Stimulated activated CD8-positive, alpha-beta memory T cell treated with anti-CD3 and anti-CD28 coated beads, Interleukin-4, amount 100 ng/mL, for 4 hours (primary cell): Measurements from ENCODE around the gene PRKD1.

ENCODE experiments used
- DNase-seq, 2 donors: peaks; one replicate each; pipeline ENCODE4 v3.0.0-alpha.2; 2020; ENCODE audit warnings: low read depth in 2 of 2, low spot score in 1 of 2

The PRKD1 gene

GRCh38 chr14:29838752-29839151, 88.9 kb downstream of the PRKD1 start:
- DNase-seq: no peak

- no peak for DNase-seq
Measured at GRCh38 chr14:29836395-29836794, 91.3 kb downstream of the PRKD1 start.

- no peak for DNase-seq
Measured at GRCh38 chr14:29832042-29832441, 95.6 kb downstream of the PRKD1 start.

- no peak for DNase-seq
Measured at GRCh38 chr14:29829851-29830250, 97.8 kb downstream of the PRKD1 start.

- no peak for DNase-seq
Measured at GRCh38 chr14:29823816-29824215, 103.8 kb downstream of the PRKD1 start.

- no peak for DNase-seq
Measured at GRCh38 chr14:29822430-29822709, 105.3 kb downstream of the PRKD1 start.

- no peak for DNase-seq
Measured at GRCh38 chr14:29821661-29822429, 105.8 kb downstream of the PRKD1 start.

GRCh38 chr14:29821242-29821641, 106.4 kb downstream of the PRKD1 start:
- no peak for DNase-seq

GRCh38 chr14:29820785-29821184, 106.9 kb downstream of the PRKD1 start:
- no peak for DNase-seq

- DNase-seq: no peak
Measured at GRCh38 chr14:29817767-29818405, 109.8 kb downstream of the PRKD1 start.

GRCh38 chr14:29815016-29815674, 112.5 kb downstream of the PRKD1 start:
- no peak for DNase-seq

GRCh38 chr14:29814156-29815015, 113.3 kb downstream of the PRKD1 start:
- no peak for DNase-seq

- no peak for DNase-seq
Measured at GRCh38 chr14:29810682-29811081, 117.0 kb downstream of the PRKD1 start.

- DNase-seq: no peak
Measured at GRCh38 chr14:29810064-29810463, 117.6 kb downstream of the PRKD1 start.

GRCh38 chr14:29806124-29806517, 121.5 kb downstream of the PRKD1 start:
- DNase-seq: no peak

- no peak for DNase-seq
Measured at GRCh38 chr14:29805415-29806123, 122.1 kb downstream of the PRKD1 start.

- no peak for DNase-seq
Measured at GRCh38 chr14:29804481-29805266, 123.0 kb downstream of the PRKD1 start.

GRCh38 chr14:29803045-29803444, 124.6 kb downstream of the PRKD1 start:
- DNase-seq: no peak

GRCh38 chr14:29802211-29802610, 125.4 kb downstream of the PRKD1 start:
- DNase-seq: no peak

GRCh38 chr14:29800961-29801360, 126.7 kb downstream of the PRKD1 start:
- no peak for DNase-seq
